Skeletal muscle tissue (tissue), 4 donors: Measurements from ENCODE around the gene FARP2. TPM values are rescaled to one million over a fixed set of nuclear protein-coding genes. Genes with fewer than 3 reads are reported as not detected.

Experiments
- H3K27ac ChIP-seq: one replicate; pipeline ENCODE4 v1.7.0; 2013; ENCODE audit warnings: mild to moderate bottlenecking, low read depth, low read length, inconsistent platforms
- H3K27me3 ChIP-seq, 3 donors: one replicate each; pipeline ENCODE4 v1.7.0; 2013; ENCODE audit warnings: low read length in 3 of 3; ENCODE audit not compliant: control insufficient read depth in 3 of 3, insufficient read depth in 3 of 3
- H3K36me3 ChIP-seq, 3 donors: one replicate each; pipeline ENCODE4 v1.7.0; 2013; ENCODE audit warnings: low read length in 3 of 3; ENCODE audit not compliant: control insufficient read depth in 3 of 3, insufficient read depth in 3 of 3
- H3K4me1 ChIP-seq, 3 donors: one replicate each; pipeline ENCODE4 v1.7.0; 2013; ENCODE audit warnings: low read length in 3 of 3, mild to moderate bottlenecking in 3 of 3; ENCODE audit not compliant: control insufficient read depth in 3 of 3, insufficient read depth in 3 of 3
- H3K4me3 ChIP-seq, 3 donors: one replicate each; pipeline ENCODE4 v1.7.0; 2013; ENCODE audit warnings: low read length in 3 of 3
- H3K9ac ChIP-seq, 3 donors: one replicate each; pipeline ENCODE4 v1.7.0; 2013; ENCODE audit warnings: low read length in 3 of 3, mild to moderate bottlenecking in 3 of 3, moderate library complexity in 2 of 3, low read depth in 1 of 3
- H3K9me3 ChIP-seq, 3 donors: one replicate each; pipeline ENCODE4 v1.7.0; 2013; ENCODE audit warnings: low read length in 3 of 3; ENCODE audit not compliant: control insufficient read depth in 3 of 3
- total RNA-seq: library from RNA; depleted of rRNA; stranded (reverse); fragments of >200 nt; gene quantifications from one replicate; pipeline ENCODE4 v1.2.3, GENCODE V29; 2014
- donor health status: Osteomylitis.

The FARP2 gene
- total RNA-seq, 1 donor from 2014 or later, result 21.9 TPM

DNA sequence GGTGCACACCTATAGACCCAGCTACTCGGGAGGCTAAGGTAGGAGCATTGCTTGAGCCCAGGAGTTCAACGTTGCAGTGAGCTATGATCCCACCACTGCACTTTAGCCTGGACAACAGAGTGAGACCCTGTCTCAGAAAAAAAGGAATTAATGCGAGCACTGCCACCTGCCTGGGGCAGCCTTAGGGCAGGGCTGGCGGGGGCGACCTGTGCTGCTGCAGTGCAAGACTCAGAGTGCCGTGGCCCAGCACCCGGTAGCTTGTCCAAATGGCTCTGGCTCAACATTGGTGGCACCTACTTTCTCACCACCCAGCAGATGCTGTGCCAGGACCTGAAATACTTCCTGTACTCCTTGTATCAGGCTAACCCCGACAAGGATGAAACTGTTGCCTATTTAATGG, 122.1 kb downstream of the FARP2 start:
- no peaks in the 10 kb centered on the region for H3K27me3 ChIP-seq
- no peaks in the 10 kb centered on the region for H3K4me1 ChIP-seq
- no peak overlapping the region for H3K9ac ChIP-seq
- no peak overlapping the region for H3K4me3 ChIP-seq
- peaks cover 10 to 15% (median 13%) of the 10 kb centered on the region in 3 donors for H3K36me3 ChIP-seq
- no peak overlapping the region for H3K27ac ChIP-seq
- no peaks in the 10 kb centered on the region for H3K9me3 ChIP-seq

DNA sequence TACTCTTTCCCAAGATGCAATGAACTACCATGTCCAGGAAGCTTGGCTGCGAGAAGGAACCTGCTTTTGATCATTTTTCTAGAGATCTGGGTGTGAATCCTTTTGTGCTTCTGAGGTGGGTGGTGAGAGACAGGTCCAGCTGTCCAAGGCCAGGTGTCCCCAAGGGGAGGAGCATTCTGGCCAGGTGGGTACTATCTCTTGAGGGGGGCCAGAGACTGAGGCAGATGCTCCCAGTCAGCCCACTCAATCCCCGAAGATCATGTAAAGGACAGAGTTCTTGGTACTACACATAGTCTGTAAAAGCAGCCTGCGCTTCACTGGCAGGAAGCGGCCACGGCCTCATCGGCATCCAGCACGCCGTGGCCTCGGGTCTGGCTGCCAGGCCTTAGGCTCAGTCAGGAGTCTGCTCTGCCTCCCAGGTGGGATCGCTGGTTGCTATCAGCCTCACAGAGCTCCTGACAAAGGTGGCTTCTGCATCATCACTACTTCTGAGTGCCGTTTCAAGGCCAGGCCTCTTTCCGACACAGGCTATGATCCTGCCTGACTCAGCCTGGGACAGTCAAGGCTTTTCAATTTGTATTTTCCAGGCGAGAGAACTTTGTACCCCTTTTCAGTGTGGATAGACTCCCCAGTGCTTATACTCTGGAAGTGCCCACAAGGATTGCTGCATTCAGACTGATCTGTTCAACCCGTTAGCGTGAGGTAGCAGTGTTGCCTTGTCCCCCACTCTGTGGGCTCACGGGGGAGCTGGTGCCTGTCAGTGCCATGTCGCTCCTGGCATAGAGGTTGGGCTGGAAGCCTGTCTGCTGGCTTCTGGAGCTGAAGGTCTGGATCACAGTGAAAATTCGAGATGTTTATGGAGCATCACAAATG, 123.2 kb downstream of the FARP2 start:
- no peaks in the 10 kb centered on the region for H3K4me1 ChIP-seq
- no peak overlapping the region for H3K9ac ChIP-seq
- no peaks in the 10 kb centered on the region for H3K27me3 ChIP-seq
- no peaks in the 10 kb centered on the region for H3K9me3 ChIP-seq
- peaks cover 10 to 18% (median 18%) of the 10 kb centered on the region in 3 donors for H3K36me3 ChIP-seq
- no peak overlapping the region for H3K27ac ChIP-seq
- H3K4me3 ChIP-seq, result no peak overlapping the region

DNA sequence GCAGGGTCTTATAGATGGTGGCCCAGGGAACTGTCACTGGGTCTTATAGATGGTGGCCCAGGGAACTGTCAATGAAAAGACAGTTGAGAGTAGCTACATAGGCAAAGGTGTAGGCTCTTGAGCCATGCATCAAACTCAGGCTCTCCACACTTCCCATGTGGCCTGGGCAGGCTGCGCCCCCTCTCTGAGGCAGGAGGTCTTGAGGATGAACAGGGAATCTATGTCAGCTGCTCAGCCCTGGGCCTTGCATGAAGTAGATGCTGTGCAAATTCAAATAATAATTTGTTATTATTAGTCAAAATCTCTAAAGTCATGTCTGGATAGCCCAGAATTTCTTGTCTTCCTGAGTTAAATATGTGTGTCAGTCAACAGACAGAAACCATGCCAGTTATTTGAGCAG, 125.6 kb downstream of the FARP2 start:
- no peaks in the 10 kb centered on the region for H3K27me3 ChIP-seq
- no peaks in the 10 kb centered on the region for H3K4me1 ChIP-seq
- peaks cover 10 to 23% (median 19%) of the 10 kb centered on the region in 3 donors for H3K36me3 ChIP-seq
- H3K9me3 ChIP-seq, result no peaks in the 10 kb centered on the region
- no peak overlapping the region for H3K9ac ChIP-seq
- no peak overlapping the region for H3K4me3 ChIP-seq
- H3K27ac ChIP-seq, result no peak overlapping the region

DNA sequence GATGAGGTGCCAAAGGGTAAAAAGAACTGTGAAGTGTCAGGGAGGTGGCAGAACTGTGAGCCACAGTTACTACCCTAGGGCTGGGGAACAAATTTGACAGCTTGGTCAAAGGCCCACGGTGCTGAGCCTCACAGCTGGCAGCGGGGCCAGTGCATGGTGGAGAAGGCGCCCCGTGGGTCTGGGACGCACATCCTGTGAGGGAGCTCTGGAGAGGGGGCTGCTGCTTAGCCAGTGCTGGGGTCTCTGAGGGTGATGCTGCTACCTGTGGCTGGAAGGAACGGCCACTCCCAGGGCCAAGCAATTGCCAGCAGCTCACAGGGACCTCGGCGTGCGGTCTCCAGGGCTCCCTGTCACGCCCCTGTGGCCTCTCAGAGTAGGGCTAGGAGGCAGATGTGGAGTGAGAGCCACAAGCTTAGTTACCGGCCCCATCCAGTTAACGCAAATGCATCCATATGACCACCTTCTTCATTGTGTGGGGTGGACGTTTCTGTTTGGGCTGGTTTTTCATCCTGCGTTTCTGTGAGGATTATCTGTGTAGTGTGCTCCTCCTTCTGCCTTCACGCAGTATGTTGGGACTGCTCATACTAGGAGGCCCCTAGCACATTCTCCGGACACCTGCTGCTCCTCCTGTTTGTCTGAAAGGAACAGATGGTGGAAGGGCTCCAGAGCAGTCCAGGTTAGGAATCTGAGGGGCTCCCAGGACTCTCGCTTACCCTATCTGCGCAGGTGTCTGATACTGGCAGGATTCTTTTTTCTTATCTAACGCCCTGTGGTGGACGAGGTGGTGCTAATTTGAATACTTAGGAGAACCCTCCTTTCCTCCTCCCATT, 126.3 kb downstream of the FARP2 start:
- Histone ChIP-seq H3K27ac (no peak overlapping the region), H3K4me3 (no peak overlapping the region), H3K36me3 (peaks cover 10 to 25% (median 21%) of the 10 kb centered on the region in 3 donors), H3K9me3 (no peaks in the 10 kb centered on the region), H3K9ac (no peak overlapping the region), H3K4me1 (no peaks in the 10 kb centered on the region), H3K27me3 (no peaks in the 10 kb centered on the region)

DNA sequence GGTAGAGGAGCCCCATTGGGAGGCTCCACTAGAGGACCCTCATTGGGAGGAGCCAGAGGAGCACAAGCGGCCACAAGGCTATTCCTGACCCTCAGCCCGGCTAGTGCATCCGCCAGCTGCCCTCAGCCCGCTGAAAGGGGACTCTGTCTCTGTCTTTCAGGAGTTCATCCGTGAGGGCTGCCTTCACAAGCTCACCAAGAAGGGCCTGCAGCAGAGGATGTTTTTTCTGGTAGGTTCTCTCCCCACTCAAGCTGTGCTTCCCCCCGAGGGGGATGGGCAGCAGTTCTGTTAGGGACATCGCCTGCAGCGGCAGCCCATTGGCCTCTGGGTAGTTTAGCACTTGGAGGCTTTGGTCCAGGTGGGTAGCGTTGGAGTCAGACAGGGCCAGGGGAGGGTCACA, 127.2 kb downstream of the FARP2 start:
- Histone ChIP-seq H3K4me3 (no peak overlapping the region), H3K9me3 (no peaks in the 10 kb centered on the region), H3K4me1 (no peaks in the 10 kb centered on the region), H3K9ac (no peak overlapping the region), H3K27me3 (no peaks in the 10 kb centered on the region), H3K27ac (no peak overlapping the region), H3K36me3 (peaks cover 6 to 23% (median 21%) of the 10 kb centered on the region in 3 donors)

DNA sequence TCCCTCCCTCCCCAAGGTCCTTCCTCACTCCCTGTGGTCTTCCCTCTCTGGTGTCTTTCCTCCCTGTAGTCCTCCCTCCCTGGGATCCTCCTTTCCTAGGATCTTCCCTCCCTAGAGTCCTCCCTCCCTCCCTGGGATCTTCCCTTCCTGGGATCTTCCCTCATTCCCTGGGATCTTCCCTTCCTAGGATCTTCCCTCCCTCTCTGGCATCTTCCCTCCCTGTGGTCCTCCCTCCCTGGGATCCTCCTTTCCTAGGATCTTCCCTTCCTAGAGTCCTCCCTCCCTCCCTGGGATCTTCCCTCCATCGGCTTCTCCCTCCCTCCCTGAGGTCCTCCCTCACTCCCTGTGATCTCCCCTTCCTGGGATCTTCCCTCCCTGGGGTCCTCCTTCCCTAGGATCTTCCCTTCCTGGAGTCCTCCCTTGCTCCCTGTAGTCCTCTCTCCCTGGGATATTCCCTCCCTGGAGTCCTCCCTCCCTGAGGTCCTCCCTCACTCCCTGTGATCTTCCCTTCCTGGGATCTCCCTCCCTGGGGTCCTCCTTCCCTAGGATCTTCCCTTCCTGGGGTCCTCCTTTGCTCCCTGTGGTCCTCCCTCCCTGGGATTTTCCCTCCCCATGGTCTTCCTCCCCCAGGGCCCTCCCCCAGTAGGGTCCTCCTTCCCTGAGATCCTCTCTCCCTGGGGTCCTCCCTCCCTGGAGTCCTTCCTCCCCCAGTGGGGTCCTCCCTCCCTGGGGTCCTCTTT, 129.3 kb downstream of the FARP2 start:
- Histone ChIP-seq H3K4me3 (no peak overlapping the region), H3K9ac (no peak overlapping the region), H3K9me3 (no peaks in the 10 kb centered on the region), H3K36me3 (peaks cover 2 to 16% (median 14%) of the 10 kb centered on the region in 3 donors), H3K27ac (no peak overlapping the region), H3K27me3 (no peaks in the 10 kb centered on the region), H3K4me1 (no peaks in the 10 kb centered on the region)

DNA sequence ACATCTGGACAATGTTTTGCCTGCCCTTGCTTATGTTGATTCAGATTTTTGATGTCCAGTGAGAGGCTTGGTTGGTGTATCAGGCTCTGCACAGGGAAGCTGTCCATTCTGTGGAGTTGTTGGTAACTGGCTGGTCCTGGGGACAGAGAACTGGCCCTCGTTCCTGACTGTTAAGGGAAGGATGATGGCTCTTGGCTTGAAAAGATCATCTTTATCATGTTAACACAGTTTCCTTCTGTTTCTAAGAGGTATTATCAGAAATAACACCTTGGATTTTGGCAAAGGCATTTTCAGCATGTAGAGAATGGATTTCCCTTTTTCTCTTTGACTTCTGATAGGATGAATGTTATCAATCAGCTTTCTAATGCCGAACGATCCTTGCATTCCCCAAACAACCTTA, 133.0 kb downstream of the FARP2 start:
- no peak overlapping the region for H3K27ac ChIP-seq
- no peak overlapping the region for H3K9ac ChIP-seq
- peaks cover 12 to 26% (median 19%) of the 10 kb centered on the region in 3 donors for H3K36me3 ChIP-seq
- H3K27me3 ChIP-seq, result no peaks in the 10 kb centered on the region
- H3K9me3 ChIP-seq, result no peaks in the 10 kb centered on the region
- no peaks in the 10 kb centered on the region for H3K4me1 ChIP-seq
- no peak overlapping the region for H3K4me3 ChIP-seq

DNA sequence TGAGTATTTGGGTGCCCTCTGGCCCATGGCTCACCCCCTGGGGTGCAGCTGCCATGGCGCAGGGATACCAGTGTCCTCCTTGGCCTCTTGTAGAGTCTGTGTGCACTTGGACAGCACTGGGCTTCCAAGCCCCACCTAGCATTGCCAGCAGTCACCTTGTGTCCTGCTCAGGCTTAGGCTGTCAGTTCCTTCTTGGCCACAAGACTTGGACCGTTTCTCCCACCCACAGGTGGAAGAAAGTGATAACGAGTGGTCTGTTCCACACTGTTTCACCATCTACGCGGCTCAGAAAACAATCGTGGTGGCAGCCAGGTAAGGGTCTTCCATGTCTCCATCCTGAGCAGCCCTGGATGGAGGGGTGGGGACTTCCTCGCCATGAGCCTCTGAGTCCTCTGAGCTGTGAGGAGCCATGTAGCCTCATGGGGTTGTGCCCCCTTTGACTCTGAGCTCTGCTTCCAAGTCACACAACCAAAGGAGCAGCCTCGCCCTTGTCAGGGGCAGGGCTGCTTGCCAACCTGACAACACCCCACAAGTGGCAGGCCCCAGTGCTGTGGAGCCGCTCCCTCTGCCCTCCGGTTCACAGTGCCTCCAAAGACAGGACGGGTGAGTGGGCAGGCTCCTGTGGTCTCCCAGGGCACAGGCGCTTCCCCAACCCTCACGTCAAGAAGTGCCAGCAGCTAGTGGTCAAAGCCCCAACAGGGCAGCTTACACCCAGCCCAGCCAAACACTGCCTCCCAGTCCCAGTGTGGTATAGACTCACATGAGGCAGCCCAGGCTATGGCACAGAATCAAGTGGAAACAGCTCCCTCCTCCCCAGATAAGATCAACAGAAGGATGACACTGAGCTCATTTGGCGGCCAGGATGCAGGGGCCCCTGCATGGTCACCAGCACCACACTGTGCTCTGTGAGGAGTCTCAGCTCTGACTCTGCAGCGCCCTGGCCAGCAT, 133.9 kb downstream of the FARP2 start:
- H3K27ac ChIP-seq, result no peak overlapping the region

More for the DNA sequence above, 133.9 kb downstream of the FARP2 start:
- Histone ChIP-seq H3K27me3 (no peaks in the 10 kb centered on the region), H3K4me1 (no peaks in the 10 kb centered on the region), H3K4me3 (no peak overlapping the region), H3K9ac (no peak overlapping the region), H3K36me3 (peaks cover 20 to 29% (median 28%) of the 10 kb centered on the region in 3 donors), H3K9me3 (no peaks in the 10 kb centered on the region)
